ENCODE data around the gene EML4.

Gene EML4

DNA sequence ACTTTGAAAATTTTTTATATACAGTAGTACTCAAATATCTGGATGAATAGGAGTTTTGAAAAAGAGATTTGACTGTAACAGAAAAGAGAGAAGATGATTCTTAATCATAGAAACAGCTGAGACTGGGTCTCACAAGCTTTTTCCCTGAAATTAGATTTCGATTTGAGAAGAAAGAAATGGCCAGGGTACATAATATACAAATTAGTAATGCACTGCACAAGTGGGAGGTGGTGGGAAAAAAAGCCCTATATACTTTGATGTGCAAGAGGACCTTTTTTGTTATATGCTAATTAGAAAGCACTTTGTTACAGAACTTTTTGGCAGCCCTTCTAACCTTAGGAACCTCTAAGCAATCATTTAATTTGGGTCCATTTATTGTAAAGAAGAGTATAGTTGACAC, 62.9 kb downstream of the EML4 start:
- TF ChIP-seq CTCF (IDR thresholded peaks at IDR 0.05), result no peak
- no peak for DNase-seq
- Mint-ChIP-seq H3K27me3 (ENCODE audit: low read depth, poor library complexity) (no peaks in the 10 kb centered on the region), H3K9me3 (no peaks in the 10 kb centered on the region), H3K27ac (no peak overlapping the region), H3K4me1 (peaks cover 33% of the 10 kb centered on the region), H3K4me3 (no peak overlapping the region), H3K36me3 (ENCODE audit: low read depth) (no peaks in the 10 kb centered on the region)

DNA sequence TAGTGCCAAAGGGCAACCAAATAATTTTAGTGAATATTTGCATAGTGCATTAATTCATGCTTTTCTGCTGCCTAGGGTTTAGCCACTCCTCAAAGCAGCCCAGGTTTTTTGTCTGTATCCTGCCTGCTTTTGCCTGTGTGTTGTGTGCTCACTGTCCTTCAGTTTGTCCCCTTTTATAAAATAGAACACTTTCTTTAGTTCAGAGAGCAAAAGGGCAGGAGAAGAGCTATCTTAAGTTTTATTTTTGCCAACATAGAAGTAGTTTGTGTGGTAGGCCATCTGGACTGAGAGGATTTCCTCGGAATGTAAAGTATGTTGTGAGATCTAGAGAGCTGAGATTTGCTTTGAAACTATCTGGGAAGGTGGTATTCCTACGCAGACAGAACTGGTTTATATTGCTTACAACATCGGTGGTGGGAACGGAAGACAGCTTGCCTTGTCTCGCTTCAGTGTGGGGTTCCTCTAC, 64.9 kb downstream of the EML4 start:
- Mint-ChIP-seq H3K4me1 (peaks cover 34% of the 10 kb centered on the region), H3K27me3 (ENCODE audit: low read depth, poor library complexity) (no peaks in the 10 kb centered on the region), H3K4me3 (no peak overlapping the region), H3K27ac (peak overlapping the region; percentile 73), H3K36me3 (ENCODE audit: low read depth) (no peaks in the 10 kb centered on the region), H3K9me3 (no peaks in the 10 kb centered on the region)
- DNase-seq, result no peak
- TF ChIP-seq CTCF (IDR thresholded peaks at IDR 0.05), result no peak

- no peak overlapping the region for H3K4me3 Mint-ChIP-seq
- H3K36me3 Mint-ChIP-seq (ENCODE audit: low read depth), result no peaks in the 10 kb centered on the region
- H3K9me3 Mint-ChIP-seq, result no peaks in the 10 kb centered on the region
- no peak for TF ChIP-seq CTCF (IDR thresholded peaks at IDR 0.05)
- H3K27me3 Mint-ChIP-seq (ENCODE audit: low read depth, poor library complexity), result no peaks in the 10 kb centered on the region
- no peak overlapping the region for H3K27ac Mint-ChIP-seq
- peaks cover 29% of the 10 kb centered on the region for H3K4me1 Mint-ChIP-seq
- no peak for DNase-seq
Measured at GRCh38 chr2:42236911-42237310, 67.8 kb downstream of the EML4 start.

GRCh38 chr2:42238644-42239288, 69.6 kb downstream of the EML4 start:
- Mint-ChIP-seq H3K36me3 (ENCODE audit: low read depth) (no peaks in the 10 kb centered on the region), H3K9me3 (no peaks in the 10 kb centered on the region), H3K4me3 (no peak overlapping the region), H3K27ac (no peak overlapping the region), H3K27me3 (ENCODE audit: low read depth, poor library complexity) (no peaks in the 10 kb centered on the region), H3K4me1 (peaks cover 33% of the 10 kb centered on the region)
- peak; percentile 40 for TF ChIP-seq CTCF (IDR thresholded peaks at IDR 0.05)
- peak; percentile 37 for DNase-seq

- H3K27ac Mint-ChIP-seq, result no peak overlapping the region
- peaks cover under 1% of the 10 kb centered on the region for H3K36me3 Mint-ChIP-seq (ENCODE audit: low read depth)
- no peaks in the 10 kb centered on the region for H3K9me3 Mint-ChIP-seq
- TF ChIP-seq CTCF (IDR thresholded peaks at IDR 0.05), result no peak
- no peak for DNase-seq
- no peaks in the 10 kb centered on the region for H3K27me3 Mint-ChIP-seq (ENCODE audit: low read depth, poor library complexity)
- H3K4me3 Mint-ChIP-seq, result no peak overlapping the region
- peaks cover 29% of the 10 kb centered on the region for H3K4me1 Mint-ChIP-seq
Measured at GRCh38 chr2:42239289-42239661, 70.1 kb downstream of the EML4 start.

- Mint-ChIP-seq H3K4me1 (peaks cover 33% of the 10 kb centered on the region), H3K27ac (no peak overlapping the region), H3K36me3 (ENCODE audit: low read depth) (peaks cover 6% of the 10 kb centered on the region), H3K9me3 (no peaks in the 10 kb centered on the region), H3K4me3 (no peak overlapping the region), H3K27me3 (ENCODE audit: low read depth, poor library complexity) (no peaks in the 10 kb centered on the region)
- no peak for DNase-seq
- TF ChIP-seq CTCF (IDR thresholded peaks at IDR 0.05), result no peak
Measured at GRCh38 chr2:42239811-42240210, 70.7 kb downstream of the EML4 start.
